NCI-H1417 treated with DMSO at 0.1 percent for 48 hours (cell line): ENCODE measurements around the gene ZBTB20.

ENCODE experiments used
- DNase-seq: peaks from one replicate; lab custom pipeline; 2025; lab: John Stamatoyannopoulos, UW

Gene ZBTB20

GRCh38 chr3:115087512-115087911 lies 59.6 kb downstream of the ZBTB20 start:
- DNase-seq: no peak

GRCh38 chr3:115086344-115086743 lies 60.7 kb downstream of the ZBTB20 start:
- no peak for DNase-seq

DNA sequence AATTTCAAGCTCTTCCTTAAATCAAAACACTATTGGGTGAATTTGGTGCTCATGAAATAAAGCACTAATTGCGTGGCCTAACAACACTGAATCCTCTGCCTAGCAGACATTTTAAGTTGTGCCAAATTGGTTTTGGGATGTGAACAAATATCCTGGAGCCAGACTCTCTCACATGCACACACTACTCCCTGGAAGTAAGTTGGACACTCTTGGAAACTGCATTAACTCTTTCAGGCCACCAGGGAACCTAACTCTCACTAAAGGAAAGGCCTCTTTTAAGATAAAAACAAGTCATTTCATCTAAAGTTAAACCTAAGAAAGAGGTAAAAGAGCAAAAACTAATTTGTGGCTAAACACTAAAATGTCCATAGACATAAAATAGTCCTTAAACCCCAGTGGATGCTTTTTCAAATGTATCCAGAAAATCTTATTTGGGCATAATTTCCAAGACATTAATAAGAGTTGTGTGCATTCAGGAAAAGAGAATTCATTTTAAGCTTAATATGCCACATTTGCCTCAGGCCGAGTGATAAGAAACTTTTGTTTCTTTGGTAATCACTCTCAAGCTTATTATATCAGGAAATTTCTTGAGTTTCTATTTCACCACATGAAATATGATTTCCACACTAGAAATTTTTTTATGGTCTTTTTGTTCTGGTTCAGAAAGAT lies 61.8 kb downstream of the ZBTB20 start:
- DNase-seq: no peak

- DNase-seq: no peak
Measured at GRCh38 chr3:115084686-115085085, 62.4 kb downstream of the ZBTB20 start.

GRCh38 chr3:115082260-115082659 lies 64.8 kb downstream of the ZBTB20 start:
- no peak for DNase-seq

DNA sequence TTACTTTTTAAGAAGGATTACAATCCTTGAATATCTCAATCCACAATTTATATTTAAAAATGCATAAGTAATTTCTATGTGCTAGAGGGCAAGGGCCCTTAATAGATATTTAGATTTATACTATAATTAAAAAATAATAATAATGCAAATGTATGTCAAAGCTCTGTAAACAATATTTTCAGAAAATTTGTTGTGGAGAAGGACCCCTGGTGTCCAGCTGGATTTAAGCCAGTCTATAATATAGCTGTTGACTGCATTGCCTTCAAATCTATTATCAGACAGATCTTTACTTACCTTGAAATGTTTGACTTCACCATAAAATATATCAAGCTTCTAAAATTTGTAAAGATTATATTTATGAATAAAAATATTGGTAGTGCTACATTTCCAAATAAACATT lies 65.6 kb downstream of the ZBTB20 start:
- no peak for DNase-seq

DNA sequence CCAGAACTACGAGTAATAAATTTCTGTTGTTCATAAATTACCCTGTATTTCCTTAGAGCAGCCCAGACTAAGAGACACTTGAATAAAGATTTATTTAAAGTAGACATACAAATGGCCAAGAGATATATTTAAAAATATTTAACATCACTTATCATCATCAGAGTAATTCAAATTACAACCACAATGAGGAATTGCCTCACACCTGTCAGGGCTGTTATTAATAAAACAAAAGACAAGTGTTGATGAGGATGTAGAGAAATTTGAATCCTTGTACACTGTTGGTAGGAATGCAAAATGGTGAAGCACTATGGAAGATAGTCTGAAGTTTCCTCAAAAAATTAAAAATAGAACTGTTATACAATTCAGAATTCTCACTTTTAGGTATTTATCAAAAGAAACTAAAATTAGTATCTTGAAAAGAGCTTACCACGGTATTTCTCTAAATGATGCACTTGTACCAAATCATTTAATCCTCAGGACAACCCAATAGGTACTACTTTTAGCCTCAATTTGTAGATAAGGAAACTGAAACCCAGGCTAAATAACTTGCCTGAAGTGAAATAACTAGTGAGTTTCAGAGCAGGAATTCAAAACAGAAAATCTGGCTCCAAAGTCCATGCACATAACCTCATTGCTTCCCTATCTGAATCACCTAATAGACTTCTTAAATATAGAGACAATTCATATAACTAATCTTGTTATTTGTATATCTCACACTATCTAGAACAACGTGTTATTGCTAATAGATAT lies 69.4 kb downstream of the ZBTB20 start:
- no peak for DNase-seq

GRCh38 chr3:115074502-115074901 lies 72.6 kb downstream of the ZBTB20 start:
- DNase-seq: no peak

- no peak for DNase-seq
Measured at GRCh38 chr3:115072265-115073021, 74.6 kb downstream of the ZBTB20 start.

DNA sequence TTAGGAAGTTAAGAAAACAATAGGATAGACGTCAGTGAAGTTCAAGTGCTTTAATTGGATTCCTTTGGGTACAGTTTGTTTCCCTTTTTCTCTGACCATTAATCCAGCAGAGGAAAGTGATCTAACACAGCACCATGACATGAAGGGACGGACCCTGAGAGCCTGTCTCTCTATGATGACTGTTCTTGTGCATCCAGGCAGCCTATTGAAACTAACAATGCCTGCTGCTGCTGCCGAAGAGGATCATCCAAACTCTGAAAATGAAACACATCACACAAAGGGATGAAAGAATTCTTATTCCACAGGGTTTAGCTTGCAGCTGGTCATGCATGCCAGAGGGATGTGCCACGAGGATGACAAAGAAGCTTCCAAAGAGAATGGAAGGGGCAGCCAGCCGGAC lies 75.5 kb downstream of the ZBTB20 start:
- DNase-seq: no peak

GRCh38 chr3:115071166-115071565 lies 75.9 kb downstream of the ZBTB20 start:
- no peak for DNase-seq

DNA sequence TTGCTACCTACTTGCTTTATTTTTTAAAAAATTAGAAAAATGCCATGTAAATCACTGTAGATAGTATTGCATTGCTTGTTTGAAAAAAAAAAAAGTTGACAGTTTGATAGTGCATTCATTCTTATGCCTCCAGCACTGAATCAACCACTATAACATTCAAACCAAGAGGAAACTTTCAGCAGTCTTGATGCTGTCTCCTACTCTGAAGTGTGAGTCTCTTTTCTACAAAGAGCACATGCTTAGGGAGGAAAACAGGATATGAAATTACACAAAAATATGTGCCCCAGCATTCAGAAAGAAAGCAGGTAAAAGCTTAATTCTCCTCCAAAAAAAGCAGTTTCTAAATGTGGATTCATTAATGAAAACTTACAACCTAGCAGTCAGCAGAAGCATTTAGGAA lies 78.3 kb downstream of the ZBTB20 start:
- no peak for DNase-seq

GRCh38 chr3:115062412-115062956 lies 84.6 kb downstream of the ZBTB20 start:
- no peak for DNase-seq

GRCh38 chr3:115062009-115062408 lies 85.1 kb downstream of the ZBTB20 start:
- DNase-seq: no peak

- DNase-seq: no peak
Measured at GRCh38 chr3:115052906-115053305, 94.2 kb downstream of the ZBTB20 start.

- no peak for DNase-seq
Measured at GRCh38 chr3:115042351-115042750, 104.7 kb downstream of the ZBTB20 start.

GRCh38 chr3:115040673-115041286 lies 106.3 kb downstream of the ZBTB20 start:
- DNase-seq: no peak

DNA sequence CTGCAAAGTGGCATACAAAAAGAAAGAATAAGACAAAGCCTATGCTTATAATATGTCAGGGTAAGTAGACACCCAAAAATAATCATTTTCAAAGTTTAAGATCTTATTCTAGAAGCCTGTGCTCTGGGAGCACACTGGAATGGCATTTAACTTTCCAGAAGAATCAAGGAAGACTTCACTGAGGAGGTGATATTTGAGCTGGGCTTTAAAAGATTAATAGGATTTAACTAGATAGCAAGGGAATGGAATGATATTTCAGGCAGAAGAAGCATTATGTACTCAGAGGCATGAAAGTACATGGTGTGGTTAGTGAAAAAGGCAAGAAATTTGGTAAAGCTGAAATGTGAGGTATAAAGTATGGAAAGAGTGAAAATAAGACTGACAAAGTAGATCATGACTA lies 106.8 kb downstream of the ZBTB20 start:
- no peak for DNase-seq

DNA sequence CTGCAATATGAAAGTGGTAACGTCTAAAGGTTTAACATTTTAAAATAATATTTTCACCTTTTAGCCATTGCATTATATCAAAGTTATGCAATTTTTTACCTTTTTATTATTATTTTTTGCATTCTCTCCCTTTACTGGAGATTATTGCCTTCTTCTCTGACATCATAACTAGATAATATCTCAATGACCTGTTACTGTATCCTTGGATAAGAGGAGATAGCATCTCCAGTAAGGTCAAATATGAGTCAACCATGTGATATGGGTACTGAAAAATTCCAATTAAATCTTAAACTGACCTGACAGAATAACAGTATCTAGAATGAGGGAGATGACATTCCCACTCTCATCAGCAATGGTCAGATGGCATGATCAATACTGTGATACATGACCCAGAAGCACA lies 108.3 kb downstream of the ZBTB20 start:
- DNase-seq: no peak

GRCh38 chr3:115022835-115023398 lies 124.2 kb downstream of the ZBTB20 start:
- DNase-seq: no peak

DNA sequence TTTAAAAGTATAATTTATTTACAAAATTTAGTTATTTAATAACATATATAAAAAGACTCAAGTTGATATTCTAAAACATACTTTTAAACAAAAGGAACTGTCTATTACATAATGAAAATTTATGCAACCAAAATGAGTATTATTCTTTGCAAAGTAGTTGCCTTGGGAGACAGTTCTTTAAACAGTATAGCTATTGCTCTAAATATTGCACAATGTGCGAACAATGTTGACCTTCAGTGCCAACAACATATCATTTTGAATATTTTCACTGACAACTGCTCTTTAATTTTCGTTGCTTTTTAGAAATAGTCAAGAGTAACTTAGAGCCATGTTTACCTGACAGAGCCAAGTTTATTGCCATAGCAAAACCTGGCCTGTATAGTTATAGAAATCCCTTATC lies 124.9 kb downstream of the ZBTB20 start:
- DNase-seq: no peak

DNA sequence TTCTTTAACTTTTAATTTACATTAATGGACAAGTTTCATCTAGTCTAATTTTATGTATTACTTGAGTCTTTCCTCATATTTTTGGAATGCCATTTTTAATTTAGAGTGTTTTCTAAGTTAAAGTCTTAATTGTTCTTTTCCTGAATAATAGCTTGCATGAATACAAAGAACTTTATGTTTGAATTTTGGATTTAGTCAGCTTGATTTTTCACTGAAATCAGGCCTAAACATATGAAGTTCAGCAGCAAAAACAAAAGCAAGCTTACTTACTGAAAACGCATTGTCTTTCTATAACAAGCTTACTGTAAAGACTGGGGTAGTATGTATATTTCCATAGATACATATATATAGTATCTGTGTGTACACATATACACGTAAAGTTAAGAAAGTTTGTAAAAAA lies 126.0 kb downstream of the ZBTB20 start:
- DNase-seq: no peak
